VCaP (cell line): Measurements from ENCODE around the gene DLX1.

ENCODE experiments used
- H3K27ac ChIP-seq: fragments of 450-650 bp; 2 replicates; pipeline ENCODE4 v1.5.1; 2017
- TF ChIP-seq, protein P1 (sequence below): fragments of 450-650 bp; conservative IDR thresholded peaks from 2 replicates; pipeline ENCODE4 v1.5.1; 2017; ENCODE audit warnings: mild to moderate bottlenecking, moderate library complexity

Gene DLX1

DNA sequence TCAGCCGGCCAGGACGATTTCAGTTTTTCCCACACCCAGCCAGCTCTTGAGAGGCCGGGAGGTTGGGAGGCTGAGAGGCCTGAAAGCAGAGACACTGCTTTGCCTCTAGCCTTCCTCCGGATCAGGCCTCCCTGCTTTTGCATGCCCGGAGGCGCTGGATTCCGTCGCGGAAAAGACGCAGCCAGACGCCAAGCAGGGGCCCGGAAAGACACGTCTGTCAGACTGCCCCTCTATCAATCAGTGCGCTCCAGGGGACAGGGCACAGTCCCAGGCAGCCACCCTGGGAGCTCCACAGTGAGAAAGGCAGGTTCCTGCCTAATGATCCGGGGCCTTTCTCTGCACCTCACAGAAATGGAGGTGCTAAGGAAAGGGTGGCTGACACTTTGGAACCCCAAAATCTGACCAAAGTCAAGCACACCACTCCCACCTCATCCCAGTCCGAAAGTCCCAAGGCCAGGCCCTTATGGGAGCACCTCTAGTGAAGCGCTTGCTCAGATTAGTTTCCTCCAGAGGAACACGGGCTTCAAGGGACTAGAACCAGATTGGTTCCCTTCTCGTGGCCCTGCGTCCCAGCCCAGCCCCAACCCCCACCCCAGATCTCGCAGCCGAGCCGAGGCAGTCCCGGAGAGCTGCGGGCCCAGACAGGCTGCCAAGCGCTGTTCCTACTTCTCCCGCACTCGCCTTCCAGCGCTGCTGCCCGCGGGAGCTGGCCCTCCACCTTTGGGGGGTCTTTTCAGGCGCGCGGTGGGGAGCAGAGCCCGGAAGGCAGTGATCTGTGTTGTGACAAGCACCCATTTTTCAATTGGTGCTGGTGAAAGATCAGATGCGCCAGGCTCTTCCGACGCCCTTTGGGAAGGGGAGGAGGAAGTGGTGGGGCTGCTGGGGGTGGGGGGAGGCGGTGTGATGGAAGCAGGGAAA, 5.0 kb downstream of the DLX1 start:
- H3K27ac ChIP-seq: peak overlapping the region; percentile 94
- TF ChIP-seq, protein P1, sequence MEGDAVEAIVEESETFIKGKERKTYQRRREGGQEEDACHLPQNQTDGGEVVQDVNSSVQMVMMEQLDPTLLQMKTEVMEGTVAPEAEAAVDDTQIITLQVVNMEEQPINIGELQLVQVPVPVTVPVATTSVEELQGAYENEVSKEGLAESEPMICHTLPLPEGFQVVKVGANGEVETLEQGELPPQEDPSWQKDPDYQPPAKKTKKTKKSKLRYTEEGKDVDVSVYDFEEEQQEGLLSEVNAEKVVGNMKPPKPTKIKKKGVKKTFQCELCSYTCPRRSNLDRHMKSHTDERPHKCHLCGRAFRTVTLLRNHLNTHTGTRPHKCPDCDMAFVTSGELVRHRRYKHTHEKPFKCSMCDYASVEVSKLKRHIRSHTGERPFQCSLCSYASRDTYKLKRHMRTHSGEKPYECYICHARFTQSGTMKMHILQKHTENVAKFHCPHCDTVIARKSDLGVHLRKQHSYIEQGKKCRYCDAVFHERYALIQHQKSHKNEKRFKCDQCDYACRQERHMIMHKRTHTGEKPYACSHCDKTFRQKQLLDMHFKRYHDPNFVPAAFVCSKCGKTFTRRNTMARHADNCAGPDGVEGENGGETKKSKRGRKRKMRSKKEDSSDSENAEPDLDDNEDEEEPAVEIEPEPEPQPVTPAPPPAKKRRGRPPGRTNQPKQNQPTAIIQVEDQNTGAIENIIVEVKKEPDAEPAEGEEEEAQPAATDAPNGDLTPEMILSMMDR: no peak

DNA sequence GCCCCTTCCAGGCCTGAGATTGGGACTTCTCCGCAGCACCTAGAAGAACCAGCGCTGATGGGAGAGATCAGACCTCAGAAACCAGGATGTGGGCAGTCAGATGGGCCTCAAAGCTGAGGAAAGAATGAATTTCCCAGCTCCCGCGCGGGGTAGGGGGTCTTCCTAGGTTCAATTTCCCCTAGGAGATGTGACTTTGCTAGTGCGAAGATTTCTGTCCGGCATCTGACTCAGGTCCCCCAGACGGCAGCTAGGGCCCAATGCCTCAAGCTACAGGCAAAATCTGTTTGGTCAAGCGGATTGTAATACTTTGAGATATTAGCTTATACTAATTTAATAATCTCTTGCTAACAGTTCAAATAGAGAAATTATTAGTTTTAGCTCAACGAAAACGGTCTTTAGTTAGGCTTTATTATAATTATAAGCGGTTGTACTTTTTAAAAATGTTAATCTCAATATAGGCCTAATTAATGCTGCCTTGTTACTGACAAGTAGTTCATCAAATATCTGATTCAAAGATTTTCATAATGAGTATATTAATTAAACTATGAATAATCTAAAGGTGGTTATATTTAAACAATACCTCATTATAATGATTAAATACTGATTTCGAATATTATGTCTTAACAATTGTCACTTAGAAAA, 5.8 kb downstream of the DLX1 start:
- H3K27ac ChIP-seq: no peak overlapping the region
- TF ChIP-seq, protein P1: no peak

DNA sequence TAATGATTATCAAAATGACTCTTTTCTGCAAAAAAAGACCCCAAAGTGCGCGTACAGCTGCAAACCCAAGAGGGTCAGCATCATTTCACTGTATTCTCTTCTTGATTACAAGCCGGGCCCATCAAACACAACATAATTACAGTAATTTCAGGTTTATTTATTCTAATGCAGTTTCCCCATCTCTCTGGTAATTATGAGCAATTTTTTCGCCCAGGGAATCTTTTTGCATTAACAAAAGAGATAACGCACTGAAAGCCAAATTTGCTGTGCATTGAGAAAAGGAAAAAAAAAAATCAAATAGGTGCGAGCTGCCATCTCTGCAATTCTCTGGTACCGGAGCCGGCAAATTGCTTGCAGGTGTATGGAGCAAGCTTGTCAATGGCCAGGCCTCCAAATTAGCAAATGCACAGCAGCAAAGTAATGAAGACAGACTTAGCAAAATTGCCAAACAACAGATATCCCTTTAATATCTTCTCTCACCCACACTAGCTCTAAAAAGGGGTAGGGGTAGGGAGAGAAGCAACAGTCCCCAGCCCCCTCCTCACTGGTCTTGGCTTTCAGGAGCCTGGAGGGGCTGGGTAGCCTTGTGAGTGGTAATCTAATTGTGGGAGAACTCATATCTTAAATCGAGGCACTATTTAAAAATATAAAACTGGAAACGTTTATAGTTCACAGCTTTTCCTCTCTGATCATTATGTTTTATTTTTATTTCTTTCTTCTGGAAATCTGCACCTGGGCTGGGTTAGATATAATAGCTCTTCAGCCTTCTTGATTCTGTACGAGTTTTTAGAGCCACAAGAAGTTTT, 6.7 kb downstream of the DLX1 start:
- H3K27ac ChIP-seq: no peak overlapping the region
- TF ChIP-seq, protein P1: no peak

DNA sequence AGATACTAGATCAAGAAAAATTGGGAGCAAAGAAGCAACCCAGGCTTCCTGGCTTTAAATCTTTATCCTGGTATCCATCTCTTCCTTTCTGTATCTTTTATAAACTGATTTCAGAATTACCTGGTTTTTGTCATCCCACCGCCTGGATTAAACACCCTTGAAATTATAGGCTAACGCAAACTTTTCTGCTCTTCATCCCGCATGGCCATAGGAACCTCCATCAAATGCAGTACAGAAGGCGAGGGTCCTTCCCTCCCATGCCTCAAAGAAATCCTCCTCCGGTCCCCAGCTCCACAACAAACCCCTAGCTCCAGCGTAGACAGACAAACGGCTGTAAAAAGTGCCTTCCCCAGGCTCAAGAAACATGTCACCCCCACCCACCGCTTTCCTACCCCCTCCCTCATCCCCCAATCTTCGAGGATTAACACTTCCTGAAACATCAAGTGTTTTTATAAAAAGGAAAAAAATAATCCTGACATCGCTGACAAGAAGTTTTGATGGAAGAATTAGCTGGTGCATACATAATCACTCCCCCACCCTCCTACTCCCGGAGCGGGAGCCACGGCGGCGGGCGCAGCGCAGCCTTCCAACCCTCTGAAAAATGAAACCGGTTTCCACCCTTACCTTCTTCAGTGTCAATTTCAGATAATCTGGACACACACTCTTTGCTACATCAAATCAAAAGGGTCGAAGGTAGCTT, 7.6 kb downstream of the DLX1 start:
- TF ChIP-seq, protein P1: no peak
- H3K27ac ChIP-seq: no peak overlapping the region

DNA sequence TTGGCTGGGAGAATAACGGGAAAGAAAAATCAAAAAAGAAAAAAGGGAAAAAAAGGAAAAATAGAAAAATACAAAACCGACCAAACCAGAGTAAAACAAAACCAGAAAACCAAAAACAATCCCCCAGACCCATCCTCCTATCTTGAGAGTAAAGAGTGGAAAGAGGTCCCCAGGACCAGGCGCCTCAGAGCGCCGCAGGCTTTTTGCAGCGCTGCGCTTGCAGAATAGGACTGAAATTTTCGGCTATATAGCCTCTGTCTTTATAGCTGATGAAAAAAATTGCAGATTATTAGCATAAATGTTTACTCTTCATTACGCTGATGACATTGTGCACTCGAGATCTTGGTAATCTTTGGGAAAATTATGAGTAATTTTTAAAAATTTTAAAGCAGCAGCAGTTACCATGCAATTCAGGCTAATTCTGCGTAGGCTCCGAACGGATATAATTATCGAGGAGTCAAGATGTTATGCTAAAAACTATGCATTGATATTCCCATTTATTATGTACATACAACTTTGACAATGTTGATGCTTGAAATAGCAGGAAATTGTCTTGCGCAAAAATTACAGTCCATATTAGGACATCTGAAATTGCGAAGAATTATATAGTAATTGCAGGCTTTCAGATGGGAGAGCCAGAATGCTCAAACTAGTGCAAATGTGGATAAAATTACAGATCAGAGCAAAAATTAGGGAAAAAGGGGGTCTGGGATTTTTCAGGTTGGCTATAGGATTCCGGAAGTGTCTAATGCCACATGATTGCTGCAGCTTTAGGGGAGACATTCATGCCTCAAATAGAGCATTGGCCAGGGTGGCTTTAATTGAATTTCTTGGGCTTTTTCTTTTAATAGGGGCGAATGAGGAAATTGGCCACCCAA, 8.3 kb downstream of the DLX1 start:
- peak overlapping the region; percentile 89 for H3K27ac ChIP-seq
- TF ChIP-seq, protein P1: no peak

DNA sequence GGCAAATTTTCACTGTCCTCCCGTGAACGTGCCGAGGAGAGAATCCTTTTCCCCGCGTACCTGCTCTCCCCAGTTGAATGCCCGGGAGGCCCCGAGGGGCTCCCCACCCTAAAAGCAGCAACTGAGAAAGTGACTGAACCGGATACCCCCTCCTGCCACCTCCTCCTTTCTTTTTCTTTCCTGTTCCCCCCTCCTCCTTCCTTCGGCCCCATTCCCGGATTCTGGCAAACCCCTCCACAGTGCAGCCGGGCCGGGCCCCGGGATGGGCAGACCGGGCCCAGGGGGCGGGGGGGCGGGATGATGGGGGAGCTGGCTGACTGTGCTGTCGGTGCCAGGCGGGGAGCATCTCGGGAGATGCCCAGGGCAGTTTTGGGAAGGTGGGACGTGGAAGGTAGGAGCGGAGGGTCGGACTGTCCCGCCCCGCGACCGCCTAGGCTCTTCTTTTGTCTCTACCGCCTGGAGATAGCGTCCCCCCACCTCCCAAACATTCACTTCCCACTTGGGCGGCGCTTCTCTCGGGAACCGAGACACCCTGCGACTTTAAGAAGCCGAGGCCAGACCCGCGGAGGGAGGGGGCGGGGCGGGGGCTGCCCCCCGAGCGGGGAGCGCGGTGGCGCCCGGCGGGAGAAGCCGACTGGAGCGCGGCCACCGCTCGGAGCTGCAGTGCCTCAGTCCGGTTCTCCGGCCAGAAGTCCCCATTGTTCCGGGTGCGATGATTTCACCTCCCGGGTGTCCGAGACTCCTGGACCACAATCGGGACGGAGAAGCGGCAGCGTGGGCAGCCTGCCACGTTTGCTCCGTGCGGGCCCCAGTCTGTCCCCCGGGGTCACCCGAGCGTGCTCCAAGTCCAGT, 9.2 kb downstream of the DLX1 start:
- TF ChIP-seq, protein P1: no peak
- H3K27ac ChIP-seq: peak overlapping the region; percentile 89
